Measurements from ENCODE around the gene DES.

DES gene

GRCh38 chr2:219409619-219410018, 8.6 kb upstream of the DES start:
- H3K9ac ChIP-seq (ENCODE audit: low read length): peak overlapping the region; percentile 67

DNA sequence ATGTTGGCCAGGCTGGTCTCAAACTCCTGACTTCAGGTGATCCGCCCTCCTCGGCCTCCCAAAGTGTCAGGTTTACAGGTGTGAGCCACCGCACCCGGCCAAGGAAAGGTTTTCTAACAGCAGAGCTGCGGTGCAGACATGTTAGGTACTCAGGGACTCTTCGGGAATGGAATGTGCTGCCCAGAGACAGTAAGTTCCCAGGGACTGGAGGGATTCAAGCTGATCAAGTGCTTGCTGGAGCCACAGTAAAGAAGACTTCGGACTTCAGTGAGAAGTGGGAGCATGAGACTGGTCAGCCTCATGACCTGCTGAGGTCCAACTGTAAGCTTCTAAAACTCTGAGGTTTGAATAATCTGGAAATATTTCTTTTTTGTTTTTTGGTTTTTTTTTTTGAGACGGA, 7.8 kb upstream of the DES start:
- Histone ChIP-seq H3K9me3 (ENCODE audit: low read length) (no peaks in the 10 kb centered on the region), H3K4me1 (ENCODE audit: insufficient read depth, low read length) (peaks cover 54% of the 10 kb centered on the region), H3K27ac (ENCODE audit: low read depth, low read length) (peak overlapping the region; percentile 93), H3K27me3 (ENCODE audit: control insufficient read depth in 1 of 2, insufficient read depth in 2 of 2, low read length in 2 of 2) (no peaks in the 10 kb centered on the region), H3K36me3 (ENCODE audit: insufficient read depth, low read length) (no peaks in the 10 kb centered on the region), H3K9ac (ENCODE audit: low read length) (no peak overlapping the region), H3K4me3 (ENCODE audit: low read depth in 1 of 2, low read length in 2 of 2) (no peak overlapping the region)

More at GRCh38 chr2:219409619-219410018, 8.6 kb upstream of the DES start:
- Histone ChIP-seq H3K27ac (ENCODE audit: low read depth, low read length) (peak overlapping the region; percentile 93), H3K4me1 (ENCODE audit: insufficient read depth, low read length) (peaks cover 56% of the 10 kb centered on the region), H3K27me3 (ENCODE audit: control insufficient read depth in 1 of 2, insufficient read depth in 2 of 2, low read length in 2 of 2) (no peaks in the 10 kb centered on the region), H3K36me3 (ENCODE audit: insufficient read depth, low read length) (no peaks in the 10 kb centered on the region), H3K4me3 (ENCODE audit: low read depth in 1 of 2, low read length in 2 of 2) (no peak overlapping the region), H3K9me3 (ENCODE audit: low read length) (no peaks in the 10 kb centered on the region)

- peaks cover 0 to 15% of the 10 kb centered on the region in 2 donors for H3K27me3 ChIP-seq (ENCODE audit: control insufficient read depth in 1 of 2, insufficient read depth in 2 of 2, low read length in 2 of 2)
- H3K9me3 ChIP-seq (ENCODE audit: low read length): no peaks in the 10 kb centered on the region
- H3K36me3 ChIP-seq (ENCODE audit: insufficient read depth, low read length): peaks cover 8% of the 10 kb centered on the region
- H3K27ac ChIP-seq (ENCODE audit: low read depth, low read length): peak overlapping the region; percentile 96
- no peak overlapping the region for H3K4me3 ChIP-seq (ENCODE audit: low read depth in 1 of 2, low read length in 2 of 2)
- H3K4me1 ChIP-seq (ENCODE audit: insufficient read depth, low read length): peaks cover 31% of the 10 kb centered on the region
- no peak overlapping the region for H3K9ac ChIP-seq (ENCODE audit: low read length)
Measured at GRCh38 chr2:219414857-219415256, 3.3 kb upstream of the DES start.

DNA sequence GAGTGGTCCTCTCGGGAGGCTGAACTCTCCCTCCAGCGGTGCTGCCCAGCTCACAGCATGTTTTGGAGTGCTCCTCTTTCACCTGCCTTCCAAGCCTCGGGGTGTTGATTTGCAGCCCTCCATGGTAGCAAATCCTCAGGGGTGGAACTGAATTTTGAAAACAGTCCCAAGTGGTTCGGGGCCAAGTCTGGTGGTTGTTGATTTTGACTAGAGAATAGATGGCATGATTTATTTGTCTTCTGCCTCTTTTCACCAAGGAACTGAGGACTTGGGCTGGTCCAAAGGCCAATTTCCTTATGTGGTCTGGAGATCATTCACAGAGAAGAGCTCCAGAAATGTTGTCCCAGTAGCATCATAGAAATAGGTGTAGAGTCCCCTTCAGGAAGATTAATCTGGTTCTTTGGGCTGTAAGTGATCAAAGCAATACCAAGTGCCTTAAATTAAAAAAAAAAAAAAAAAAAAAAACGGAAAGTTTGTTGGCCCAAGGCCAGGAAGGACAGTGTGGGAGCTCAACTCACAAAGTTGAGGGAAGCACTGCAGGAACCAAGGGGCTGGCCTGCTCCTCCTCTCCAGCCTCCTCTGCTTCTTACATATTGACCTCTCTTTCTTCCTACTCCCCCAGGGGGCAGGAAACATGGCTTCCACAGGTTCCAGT, 2.5 kb upstream of the DES start:
- no peak overlapping the region for H3K4me3 ChIP-seq (ENCODE audit: low read depth in 1 of 2, low read length in 2 of 2)
- no peaks in the 10 kb centered on the region for H3K9me3 ChIP-seq (ENCODE audit: low read length)
- peaks cover 0 to 15% of the 10 kb centered on the region in 2 donors for H3K27me3 ChIP-seq (ENCODE audit: control insufficient read depth in 1 of 2, insufficient read depth in 2 of 2, low read length in 2 of 2)
- peak overlapping the region; percentile 96 for H3K27ac ChIP-seq (ENCODE audit: low read depth, low read length)
- H3K4me1 ChIP-seq (ENCODE audit: insufficient read depth, low read length): peaks cover 24% of the 10 kb centered on the region
- H3K36me3 ChIP-seq (ENCODE audit: insufficient read depth, low read length): peaks cover 16% of the 10 kb centered on the region
- peak overlapping the region; percentile 69 for H3K9ac ChIP-seq (ENCODE audit: low read length)

DNA sequence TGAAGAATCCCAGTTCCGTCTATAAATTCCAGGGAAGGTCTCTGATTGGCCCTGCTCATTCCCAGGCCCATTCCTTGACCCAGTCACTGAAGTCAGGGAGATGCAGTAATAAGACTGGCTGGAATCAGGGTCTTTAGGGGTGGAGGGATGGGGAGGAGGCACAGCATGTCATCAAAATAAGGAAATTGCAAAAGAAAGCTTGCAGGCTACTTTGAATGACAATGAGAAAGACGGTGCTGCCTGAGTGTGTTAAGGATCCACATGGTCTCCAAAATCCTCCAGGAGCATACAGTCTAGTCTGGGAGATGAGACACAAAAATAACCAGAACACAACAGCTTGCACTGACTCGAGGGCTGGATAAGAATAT, 2.0 kb upstream of the DES start:
- H3K27me3 ChIP-seq (ENCODE audit: control insufficient read depth in 1 of 2, insufficient read depth in 2 of 2, low read length in 2 of 2): peaks cover 0 to 15% of the 10 kb centered on the region in 2 donors

GRCh38 chr2:219416938-219417337, 1.2 kb upstream of the DES start:
- peaks cover 0 to 15% of the 10 kb centered on the region in 2 donors for H3K27me3 ChIP-seq (ENCODE audit: control insufficient read depth in 1 of 2, insufficient read depth in 2 of 2, low read length in 2 of 2)
- peak overlapping the region; percentile 96 for H3K27ac ChIP-seq (ENCODE audit: low read depth, low read length)
- H3K4me1 ChIP-seq (ENCODE audit: insufficient read depth, low read length): peaks cover 24% of the 10 kb centered on the region
- peaks cover 27% of the 10 kb centered on the region for H3K36me3 ChIP-seq (ENCODE audit: insufficient read depth, low read length)
- H3K9ac ChIP-seq (ENCODE audit: low read length): peak overlapping the region; percentile 69
- no peak overlapping the region for H3K4me3 ChIP-seq (ENCODE audit: low read depth in 1 of 2, low read length in 2 of 2)
- H3K9me3 ChIP-seq (ENCODE audit: low read length): no peaks in the 10 kb centered on the region

More for the DNA sequence above, 2.0 kb upstream of the DES start:
- H3K4me3 ChIP-seq (ENCODE audit: low read depth in 1 of 2, low read length in 2 of 2): no peak overlapping the region
- H3K9ac ChIP-seq (ENCODE audit: low read length): peak overlapping the region; percentile 69
- peaks cover 21% of the 10 kb centered on the region for H3K36me3 ChIP-seq (ENCODE audit: insufficient read depth, low read length)
- H3K4me1 ChIP-seq (ENCODE audit: insufficient read depth, low read length): peaks cover 24% of the 10 kb centered on the region
- H3K27ac ChIP-seq (ENCODE audit: low read depth, low read length): peak overlapping the region; percentile 96
- no peaks in the 10 kb centered on the region for H3K9me3 ChIP-seq (ENCODE audit: low read length)

DNA sequence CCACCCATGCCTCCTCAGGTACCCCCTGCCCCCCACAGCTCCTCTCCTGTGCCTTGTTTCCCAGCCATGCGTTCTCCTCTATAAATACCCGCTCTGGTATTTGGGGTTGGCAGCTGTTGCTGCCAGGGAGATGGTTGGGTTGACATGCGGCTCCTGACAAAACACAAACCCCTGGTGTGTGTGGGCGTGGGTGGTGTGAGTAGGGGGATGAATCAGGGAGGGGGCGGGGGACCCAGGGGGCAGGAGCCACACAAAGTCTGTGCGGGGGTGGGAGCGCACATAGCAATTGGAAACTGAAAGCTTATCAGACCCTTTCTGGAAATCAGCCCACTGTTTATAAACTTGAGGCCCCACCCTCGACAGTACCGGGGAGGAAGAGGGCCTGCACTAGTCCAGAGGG, 803 bp upstream of the DES start:
- peak overlapping the region; percentile 69 for H3K9ac ChIP-seq (ENCODE audit: low read length)
- H3K4me3 ChIP-seq (ENCODE audit: low read depth in 1 of 2, low read length in 2 of 2): peak overlapping the region in 1 of 2 donors; percentile 22
- peaks cover 0 to 15% of the 10 kb centered on the region in 2 donors for H3K27me3 ChIP-seq (ENCODE audit: control insufficient read depth in 1 of 2, insufficient read depth in 2 of 2, low read length in 2 of 2)
- H3K4me1 ChIP-seq (ENCODE audit: insufficient read depth, low read length): peaks cover 24% of the 10 kb centered on the region
- no peaks in the 10 kb centered on the region for H3K9me3 ChIP-seq (ENCODE audit: low read length)
- peak overlapping the region; percentile 96 for H3K27ac ChIP-seq (ENCODE audit: low read depth, low read length)
- peaks cover 30% of the 10 kb centered on the region for H3K36me3 ChIP-seq (ENCODE audit: insufficient read depth, low read length)

DNA sequence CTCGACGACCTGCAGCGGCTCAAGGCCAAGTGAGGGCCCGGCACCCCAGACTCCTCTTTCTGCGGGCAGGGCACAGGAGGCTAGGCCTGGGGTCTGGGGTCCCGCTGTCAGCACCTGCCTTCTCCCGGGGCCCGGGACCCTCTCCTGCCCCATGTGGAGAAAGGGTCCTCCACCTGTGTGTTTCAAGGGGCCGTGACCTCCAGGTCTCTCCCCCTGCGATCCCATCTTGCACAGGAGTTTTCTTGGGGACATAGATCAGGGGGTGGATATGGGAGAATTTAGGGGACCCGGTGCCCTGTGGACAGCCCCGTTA, 791 bp downstream of the DES start:
- Histone ChIP-seq H3K36me3 (ENCODE audit: insufficient read depth, low read length) (peaks cover 43% of the 10 kb centered on the region), H3K27me3 (ENCODE audit: control insufficient read depth in 1 of 2, insufficient read depth in 2 of 2, low read length in 2 of 2) (peaks cover 0 to 15% of the 10 kb centered on the region in 2 donors), H3K27ac (ENCODE audit: low read depth, low read length) (peak overlapping the region; percentile 96), H3K9me3 (ENCODE audit: low read length) (no peaks in the 10 kb centered on the region), H3K9ac (ENCODE audit: low read length) (peak overlapping the region; percentile 100), H3K4me3 (ENCODE audit: low read depth in 1 of 2, low read length in 2 of 2) (peak overlapping the region; percentile 90 to 97), H3K4me1 (ENCODE audit: insufficient read depth, low read length) (peaks cover 26% of the 10 kb centered on the region)

- H3K36me3 ChIP-seq (ENCODE audit: insufficient read depth, low read length): peaks cover 49% of the 10 kb centered on the region
- H3K4me3 ChIP-seq (ENCODE audit: low read depth in 1 of 2, low read length in 2 of 2): peak overlapping the region; percentile 90 to 97
- H3K27ac ChIP-seq (ENCODE audit: low read depth, low read length): peak overlapping the region; percentile 96
- peaks cover 32% of the 10 kb centered on the region for H3K4me1 ChIP-seq (ENCODE audit: insufficient read depth, low read length)
- H3K9me3 ChIP-seq (ENCODE audit: low read length): no peaks in the 10 kb centered on the region
- H3K9ac ChIP-seq (ENCODE audit: low read length): peak overlapping the region; percentile 100
- peaks cover 0 to 15% of the 10 kb centered on the region in 2 donors for H3K27me3 ChIP-seq (ENCODE audit: control insufficient read depth in 1 of 2, insufficient read depth in 2 of 2, low read length in 2 of 2)
Measured at GRCh38 chr2:219419331-219420197, 1.4 kb downstream of the DES start.

DNA sequence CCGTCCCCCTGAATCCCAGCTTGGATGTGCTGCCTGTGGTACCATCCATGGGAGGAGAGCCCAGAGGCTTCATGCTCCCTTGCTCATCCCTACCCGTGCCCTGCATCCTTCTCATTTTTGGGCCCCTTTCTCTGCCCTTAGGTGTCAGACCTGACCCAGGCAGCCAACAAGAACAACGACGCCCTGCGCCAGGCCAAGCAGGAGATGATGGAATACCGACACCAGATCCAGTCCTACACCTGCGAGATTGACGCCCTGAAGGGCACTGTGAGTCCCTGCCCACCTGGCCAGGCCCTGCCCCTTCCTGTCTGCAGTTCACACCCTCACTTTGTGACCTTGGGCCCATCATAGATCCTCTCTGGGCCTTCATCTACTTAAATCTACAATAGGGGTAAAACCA, 2.5 kb downstream of the DES start:
- Histone ChIP-seq H3K36me3 (ENCODE audit: insufficient read depth, low read length) (peaks cover 53% of the 10 kb centered on the region), H3K27me3 (ENCODE audit: control insufficient read depth in 1 of 2, insufficient read depth in 2 of 2, low read length in 2 of 2) (peaks cover 0 to 15% of the 10 kb centered on the region in 2 donors), H3K9me3 (ENCODE audit: low read length) (no peaks in the 10 kb centered on the region), H3K9ac (ENCODE audit: low read length) (peak overlapping the region; percentile 100), H3K4me1 (ENCODE audit: insufficient read depth, low read length) (peaks cover 24% of the 10 kb centered on the region), H3K27ac (ENCODE audit: low read depth, low read length) (peak overlapping the region; percentile 96), H3K4me3 (ENCODE audit: low read depth in 1 of 2, low read length in 2 of 2) (peak overlapping the region; percentile 90 to 97)

DNA sequence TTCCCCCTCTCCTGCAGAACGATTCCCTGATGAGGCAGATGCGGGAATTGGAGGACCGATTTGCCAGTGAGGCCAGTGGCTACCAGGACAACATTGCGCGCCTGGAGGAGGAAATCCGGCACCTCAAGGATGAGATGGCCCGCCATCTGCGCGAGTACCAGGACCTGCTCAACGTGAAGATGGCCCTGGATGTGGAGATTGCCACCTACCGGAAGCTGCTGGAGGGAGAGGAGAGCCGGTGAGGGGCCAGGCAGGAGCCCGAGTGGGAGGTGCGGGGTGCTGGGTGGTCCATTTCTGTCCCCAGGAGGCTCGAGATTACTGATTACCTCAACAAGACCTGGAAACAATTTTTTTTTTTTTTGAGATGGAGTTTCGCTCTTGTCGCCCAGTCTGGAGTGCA, 3.1 kb downstream of the DES start:
- peaks cover 60% of the 10 kb centered on the region for H3K36me3 ChIP-seq (ENCODE audit: insufficient read depth, low read length)
- peak overlapping the region; percentile 100 for H3K9ac ChIP-seq (ENCODE audit: low read length)
- H3K27ac ChIP-seq (ENCODE audit: low read depth, low read length): peak overlapping the region; percentile 96
- H3K9me3 ChIP-seq (ENCODE audit: low read length): no peaks in the 10 kb centered on the region
- H3K4me3 ChIP-seq (ENCODE audit: low read depth in 1 of 2, low read length in 2 of 2): peak overlapping the region; percentile 90 to 97
- H3K27me3 ChIP-seq (ENCODE audit: control insufficient read depth in 1 of 2, insufficient read depth in 2 of 2, low read length in 2 of 2): peaks cover 0 to 15% of the 10 kb centered on the region in 2 donors
- peaks cover 17% of the 10 kb centered on the region for H3K4me1 ChIP-seq (ENCODE audit: insufficient read depth, low read length)
